Gastroesophageal sphincter (tissue), 3 donors: ENCODE measurements around the gene SLC16A10.

Source experiments
- CTCF ChIP-seq, 4 experiments: fragments of 200-600 bp in 2 of 4; fragments of 450-650 bp in 2 of 4; sonication (generic) in 1 of 4; IDR thresholded peaks; one replicate each; pipeline ENCODE4 v1.5.1; 2017 to 2019; ENCODE audit warnings: antibody characterized with exemption in 4 of 4, mild to moderate bottlenecking in 2 of 4, moderate library complexity in 2 of 4
- POLR2AphosphoS5 ChIP-seq: sonication (generic); formaldehyde crosslinking; IDR thresholded peaks from one replicate; pipeline ENCODE4 v1.6.1; 2017; ENCODE audit warnings: antibody characterized with exemption

GRCh38 chr6:111199935-111200334, 112.6 kb downstream of the SLC16A10 start:
- TF ChIP-seq POLR2AphosphoS5 (no peak), CTCF (IDR thresholded peaks at IDR 0.05) (no peak)
